ENCODE results near the gene PIGU. TPM values are rescaled to one million over a fixed set of nuclear protein-coding genes. Genes with fewer than 3 reads are reported as not detected.

PIGU gene
- polyA plus RNA-seq, 1 of the 3 experiments (the other 2 are of a cell fraction), result 40.3 TPM

- Histone ChIP-seq H2AFZ (ENCODE audit: low read depth) (no peak overlapping the region), H3K9me2 (no peaks in the 10 kb centered on the region), H3K4me3 (ENCODE audit: low read depth in 2 of 2, low read length in 1 of 2) (no peak overlapping the region), H3K79me2 (ENCODE audit: insufficient read depth) (no peaks in the 10 kb centered on the region), H3K27me3 (ENCODE audit: insufficient read depth) (no peaks in the 10 kb centered on the region), H3K9me3 (no peaks in the 10 kb centered on the region), H3K27ac (ENCODE audit: low read depth in 2 of 2, low read length in 1 of 2) (no peak overlapping the region), H4K20me1 (ENCODE audit: insufficient read depth) (no peaks in the 10 kb centered on the region), H3K36me3 (replicated peaks in 1 of 2; ENCODE audit: control insufficient read depth in 1 of 2, insufficient read depth in 2 of 2, low read length in 1 of 2) (peaks cover 0 to 12% of the 10 kb centered on the region in 2 experiments), H3F3A (replicated peaks; ENCODE audit: insufficient read depth) (no peaks in the 10 kb centered on the region), H3K9ac (no peak overlapping the region), H3K4me2 (no peak overlapping the region), H3K4me1 (ENCODE audit: control insufficient read depth in 1 of 2, insufficient read depth in 2 of 2, low read depth in 1 of 2, low read length in 1 of 2) (peaks cover 0 to 4% of the 10 kb centered on the region in 2 experiments; a peak in 2 of 4 replicates)
- WGBS (ENCODE audit: low lambda C conversion rate), result 95% methylated on average over 5 of the region's 5 CpGs
- TF ChIP-seq TAF1 (IDR thresholded peaks at IDR 0.05; ENCODE audit: borderline replicate concordance, low read depth, low read length), result no peak
- POLR2A ChIA-PET, result no interaction called here
- CTCF ChIA-PET, result interaction anchor here (0.9 to 1.9 kb wide), 2 partner anchors 13 to 72 kb away, joined by 4 to 8 read pairs; no protein-coding TSS in a partner anchor
- DNase-seq, result no peak
Observed at GRCh38 chr20:34575271-34575670, 101.6 kb downstream of the PIGU start.

DNA sequence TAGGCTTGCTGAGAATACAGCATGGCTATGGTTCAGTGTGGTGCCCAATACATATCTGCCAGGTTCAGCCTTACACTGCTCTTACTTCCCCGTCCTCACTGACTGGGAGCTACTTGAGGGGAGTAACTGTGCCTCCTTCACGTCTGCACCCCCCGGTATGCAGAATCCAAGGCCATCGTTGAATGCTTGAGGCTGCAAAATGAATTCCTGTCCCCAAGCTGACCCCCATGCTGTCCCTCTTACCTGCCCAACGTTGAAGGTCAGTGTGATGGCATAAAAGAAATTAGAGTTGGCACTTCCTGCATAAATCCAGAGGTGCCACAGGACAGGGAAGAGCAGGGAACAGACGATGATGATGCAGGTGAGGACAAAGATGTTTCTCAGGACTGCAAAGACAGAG is 102.0 kb downstream of the PIGU start:
- ChIA-PET POLR2A (no interaction called here), CTCF (interaction anchor here (0.9 to 1.9 kb wide), 2 partner anchors 12 to 71 kb away, joined by 4 to 8 read pairs; no protein-coding TSS in a partner anchor)
- no peak overlapping the region for H3K27ac ChIP-seq (ENCODE audit: low read depth in 2 of 2, low read length in 1 of 2)
- WGBS (ENCODE audit: low lambda C conversion rate), result 92% methylated on average over 6 of the region's 6 CpGs
- H3K27me3 ChIP-seq (ENCODE audit: insufficient read depth), result no peaks in the 10 kb centered on the region
- H3K36me3 ChIP-seq (replicated peaks in 1 of 2; ENCODE audit: control insufficient read depth in 1 of 2, insufficient read depth in 2 of 2, low read length in 1 of 2), result peaks cover 0 to 12% of the 10 kb centered on the region in 2 experiments
- no peaks in the 10 kb centered on the region for H3K9me2 ChIP-seq
- no peaks in the 10 kb centered on the region for H4K20me1 ChIP-seq (ENCODE audit: insufficient read depth)
- no peaks in the 10 kb centered on the region for H3K9me3 ChIP-seq
- H3K4me2 ChIP-seq, result no peak overlapping the region
- no peak overlapping the region for H3K9ac ChIP-seq
- DNase-seq, result no peak
- H3K4me1 ChIP-seq (ENCODE audit: control insufficient read depth in 1 of 2, insufficient read depth in 2 of 2, low read depth in 1 of 2, low read length in 1 of 2), result peaks cover 0 to 4% of the 10 kb centered on the region in 2 experiments; a peak in 2 of 4 replicates
- no peak overlapping the region for H3K4me3 ChIP-seq (ENCODE audit: low read depth in 2 of 2, low read length in 1 of 2)
- no peak overlapping the region for H2AFZ ChIP-seq (ENCODE audit: low read depth)
- TF ChIP-seq RAD21 (IDR thresholded peaks at IDR 0.05; ENCODE audit: low read length) (no peak), JUND (IDR thresholded peaks at IDR 0.05) (no peak), NRF1 (IDR thresholded peaks at IDR 0.05; ENCODE audit: low read depth, low read length) (no peak), FOSL2 (IDR thresholded peaks at IDR 0.05; ENCODE audit: borderline replicate concordance, low read depth) (no peak), TEAD4 (IDR thresholded peaks at IDR 0.05; ENCODE audit: borderline replicate concordance, insufficient read depth) (no peak), EZH2phosphoT487 (IDR thresholded peaks at IDR 0.05; ENCODE audit: borderline replicate concordance, low read depth) (no peak), NFIC (IDR thresholded peaks at IDR 0.05; ENCODE audit: borderline replicate concordance) (no peak), ZBTB33 (IDR thresholded peaks at IDR 0.05; ENCODE audit: borderline replicate concordance, low read depth) (no peak), PBX3 (IDR thresholded peaks at IDR 0.05) (no peak), GABPA (IDR thresholded peaks at IDR 0.05; ENCODE audit: low read depth) (no peak), SIN3A (IDR thresholded peaks at IDR 0.05; ENCODE audit: borderline replicate concordance, low read depth, low read length) (no peak), ELF1 (IDR thresholded peaks at IDR 0.05) (no peak), MEF2A (IDR thresholded peaks at IDR 0.05; ENCODE audit: borderline replicate concordance, low read depth) (no peak), YY1 (IDR thresholded peaks at IDR 0.05; ENCODE audit: low read depth) (no peak)
- TF ChIP-seq, protein P1, sequence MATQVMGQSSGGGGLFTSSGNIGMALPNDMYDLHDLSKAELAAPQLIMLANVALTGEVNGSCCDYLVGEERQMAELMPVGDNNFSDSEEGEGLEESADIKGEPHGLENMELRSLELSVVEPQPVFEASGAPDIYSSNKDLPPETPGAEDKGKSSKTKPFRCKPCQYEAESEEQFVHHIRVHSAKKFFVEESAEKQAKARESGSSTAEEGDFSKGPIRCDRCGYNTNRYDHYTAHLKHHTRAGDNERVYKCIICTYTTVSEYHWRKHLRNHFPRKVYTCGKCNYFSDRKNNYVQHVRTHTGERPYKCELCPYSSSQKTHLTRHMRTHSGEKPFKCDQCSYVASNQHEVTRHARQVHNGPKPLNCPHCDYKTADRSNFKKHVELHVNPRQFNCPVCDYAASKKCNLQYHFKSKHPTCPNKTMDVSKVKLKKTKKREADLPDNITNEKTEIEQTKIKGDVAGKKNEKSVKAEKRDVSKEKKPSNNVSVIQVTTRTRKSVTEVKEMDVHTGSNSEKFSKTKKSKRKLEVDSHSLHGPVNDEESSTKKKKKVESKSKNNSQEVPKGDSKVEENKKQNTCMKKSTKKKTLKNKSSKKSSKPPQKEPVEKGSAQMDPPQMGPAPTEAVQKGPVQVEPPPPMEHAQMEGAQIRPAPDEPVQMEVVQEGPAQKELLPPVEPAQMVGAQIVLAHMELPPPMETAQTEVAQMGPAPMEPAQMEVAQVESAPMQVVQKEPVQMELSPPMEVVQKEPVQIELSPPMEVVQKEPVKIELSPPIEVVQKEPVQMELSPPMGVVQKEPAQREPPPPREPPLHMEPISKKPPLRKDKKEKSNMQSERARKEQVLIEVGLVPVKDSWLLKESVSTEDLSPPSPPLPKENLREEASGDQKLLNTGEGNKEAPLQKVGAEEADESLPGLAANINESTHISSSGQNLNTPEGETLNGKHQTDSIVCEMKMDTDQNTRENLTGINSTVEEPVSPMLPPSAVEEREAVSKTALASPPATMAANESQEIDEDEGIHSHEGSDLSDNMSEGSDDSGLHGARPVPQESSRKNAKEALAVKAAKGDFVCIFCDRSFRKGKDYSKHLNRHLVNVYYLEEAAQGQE (IDR thresholded peaks at IDR 0.05; ENCODE audit: low read depth, low read length), result no peak
- TF ChIP-seq, protein P2, sequence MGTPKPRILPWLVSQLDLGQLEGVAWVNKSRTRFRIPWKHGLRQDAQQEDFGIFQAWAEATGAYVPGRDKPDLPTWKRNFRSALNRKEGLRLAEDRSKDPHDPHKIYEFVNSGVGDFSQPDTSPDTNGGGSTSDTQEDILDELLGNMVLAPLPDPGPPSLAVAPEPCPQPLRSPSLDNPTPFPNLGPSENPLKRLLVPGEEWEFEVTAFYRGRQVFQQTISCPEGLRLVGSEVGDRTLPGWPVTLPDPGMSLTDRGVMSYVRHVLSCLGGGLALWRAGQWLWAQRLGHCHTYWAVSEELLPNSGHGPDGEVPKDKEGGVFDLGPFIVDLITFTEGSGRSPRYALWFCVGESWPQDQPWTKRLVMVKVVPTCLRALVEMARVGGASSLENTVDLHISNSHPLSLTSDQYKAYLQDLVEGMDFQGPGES (IDR thresholded peaks at IDR 0.05; ENCODE audit: low read depth, low read length), result no peak
- H3F3A ChIP-seq (replicated peaks; ENCODE audit: insufficient read depth), result peaks cover 2% of the 10 kb centered on the region
- no peaks in the 10 kb centered on the region for H3K79me2 ChIP-seq (ENCODE audit: insufficient read depth)
